Heart left ventricle (tissue), 13 donors: Measurements from ENCODE around the gene NPFFR1.

Experiments
- POLR2A ChIP-seq, 2 donors: fragments of 450-650 bp; IDR thresholded peaks; one replicate each; pipeline ENCODE4 v1.6.1; 2017; ENCODE audit warnings: antibody characterized with exemption in 2 of 2, mild to moderate bottlenecking in 2 of 2, moderate library complexity in 2 of 2
- TF ChIP-seq, protein P1 (sequence below), 12 donors: fragments of 200-600 bp; sonication (generic) in 4 of 12; IDR thresholded peaks; one replicate each; pipeline versions ENCODE4 v1.5.0 to v1.8.0; 2018 to 2022; ENCODE audit warnings: antibody characterized with exemption in 12 of 12, mild to moderate bottlenecking in 5 of 12
- donor health status: ischemic (EF 13 %, LVEDD 7.1; RV severe dilation, severe dysfunction).
- donor health status: DM: no; HTN: yes; CAD: no.
- donor health status: DM: no; HTN: no; CAD: no.
- donor health status: ischemic (EF 25% LVEDD 6.9; RV normal size, moderate dysfunction).
- donor health status: ischemic (EF 25% LVEDD 5.7; RV mildly dilated, moderate dysfunction).
- donor health status: ischemic (EF 35%, LVEDD 5.7; RV mildly dilated, moderate dysfunction).
- donor health status: nonischemic (EF 11% LVEDD 7.7; RV severe dilation, severe dysfunction).
- donor health status: DM: yes; HTN: yes; CAD: no.
- donor health status: PGD.
- donor health status: ischemic (EF 29% LVEDD 5.4; RV normal size, mild dysfunction).
- donor health status: nonischemic (EF 23%, LVEDD 6.1; RV moderate dilation, normal function).

DNA sequence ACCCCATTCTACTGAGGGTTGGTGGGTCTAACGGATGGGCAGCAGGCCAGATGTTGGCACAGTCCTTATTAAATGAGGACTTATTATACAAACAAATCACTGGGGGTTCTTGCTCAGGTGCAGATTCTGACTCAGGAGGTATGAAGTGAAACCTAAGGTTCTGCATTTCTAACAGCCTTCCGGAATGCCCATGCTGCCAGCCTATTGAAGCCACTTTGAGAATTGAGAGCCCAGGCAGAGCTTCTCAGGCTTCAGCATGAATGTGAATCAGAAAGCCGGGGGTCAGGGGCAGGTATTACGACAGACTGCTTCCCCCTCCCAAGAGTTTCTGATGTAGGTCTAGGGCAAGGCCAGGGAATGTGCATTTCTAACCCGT is 34.1 kb upstream of the NPFFR1 start:
- TF ChIP-seq, protein P1, sequence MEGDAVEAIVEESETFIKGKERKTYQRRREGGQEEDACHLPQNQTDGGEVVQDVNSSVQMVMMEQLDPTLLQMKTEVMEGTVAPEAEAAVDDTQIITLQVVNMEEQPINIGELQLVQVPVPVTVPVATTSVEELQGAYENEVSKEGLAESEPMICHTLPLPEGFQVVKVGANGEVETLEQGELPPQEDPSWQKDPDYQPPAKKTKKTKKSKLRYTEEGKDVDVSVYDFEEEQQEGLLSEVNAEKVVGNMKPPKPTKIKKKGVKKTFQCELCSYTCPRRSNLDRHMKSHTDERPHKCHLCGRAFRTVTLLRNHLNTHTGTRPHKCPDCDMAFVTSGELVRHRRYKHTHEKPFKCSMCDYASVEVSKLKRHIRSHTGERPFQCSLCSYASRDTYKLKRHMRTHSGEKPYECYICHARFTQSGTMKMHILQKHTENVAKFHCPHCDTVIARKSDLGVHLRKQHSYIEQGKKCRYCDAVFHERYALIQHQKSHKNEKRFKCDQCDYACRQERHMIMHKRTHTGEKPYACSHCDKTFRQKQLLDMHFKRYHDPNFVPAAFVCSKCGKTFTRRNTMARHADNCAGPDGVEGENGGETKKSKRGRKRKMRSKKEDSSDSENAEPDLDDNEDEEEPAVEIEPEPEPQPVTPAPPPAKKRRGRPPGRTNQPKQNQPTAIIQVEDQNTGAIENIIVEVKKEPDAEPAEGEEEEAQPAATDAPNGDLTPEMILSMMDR (IDR thresholded peaks at IDR 0.05): no peak
- no peak for TF ChIP-seq POLR2A (IDR thresholded peaks at IDR 0.05)
